Small intestine (tissue), 7 donors: Measurements from ENCODE around the gene FUT1. TPM values are rescaled to one million over a fixed set of nuclear protein-coding genes. Genes with fewer than 3 reads are reported as not detected.
A peak's percentile ranks its signal among the peaks of the same experiment; 100 is the strongest.

Source experiments
- DNase-seq, 2 donors: peaks; one replicate each; pipeline versions ENCODE4 v3.0.0 to v3.0.0-alpha.2; 2013
- FAIRE-seq: peaks from 2 replicates; lab custom pipeline; 2012; peaks lifted over from hg19 to GRCh38; lab: Jason Lieb, UNC
- H3K27ac ChIP-seq, 3 donors: one replicate each; pipeline ENCODE4 v1.5.1; 2013; ENCODE audit warnings: low read length in 2 of 3, mild to moderate bottlenecking in 2 of 3, control low read depth in 1 of 3, inconsistent platforms in 1 of 3, low read depth in 1 of 3, moderate library complexity in 1 of 3
- H3K27me3 ChIP-seq, 3 donors: one replicate each; pipeline ENCODE4 v1.6.1; 2013; ENCODE audit warnings: low read length in 3 of 3, inconsistent platforms in 1 of 3; ENCODE audit not compliant: control insufficient read depth in 3 of 3, insufficient read depth in 3 of 3
- H3K36me3 ChIP-seq, 3 donors: one replicate each; pipeline ENCODE4 v1.6.1; 2013; ENCODE audit warnings: low read length in 3 of 3, inconsistent platforms in 1 of 3, low read depth in 1 of 3, mild to moderate bottlenecking in 1 of 3, moderate library complexity in 1 of 3; ENCODE audit not compliant: control insufficient read depth in 3 of 3, insufficient read depth in 2 of 3
- H3K4me1 ChIP-seq, 3 donors: one replicate each; pipeline ENCODE4 v1.6.1; 2013; ENCODE audit warnings: low read length in 2 of 3, inconsistent platforms in 1 of 3, low read depth in 1 of 3, mild to moderate bottlenecking in 1 of 3, moderate library complexity in 1 of 3; ENCODE audit not compliant: control insufficient read depth in 3 of 3, insufficient read depth in 2 of 3
- H3K4me3 ChIP-seq, 3 donors: one replicate each; pipeline ENCODE4 v1.5.1; 2013; ENCODE audit warnings: low read length in 3 of 3, control low read depth in 1 of 3, inconsistent platforms in 1 of 3, low read depth in 1 of 3, mild to moderate bottlenecking in 1 of 3, moderate library complexity in 1 of 3
- H3K9me3 ChIP-seq, 2 donors: one replicate each; pipeline ENCODE4 v1.6.1; 2013; ENCODE audit warnings: low read depth in 1 of 2, low read length in 1 of 2; ENCODE audit not compliant: control insufficient read depth in 2 of 2, insufficient read depth in 1 of 2
- WGBS, 3 donors: extraction: QIAGEN DNeasy Blood & Tissue Kit; methylation state at CpG; one replicate each; pipeline ENCODE4 v1.1.7; 2013; 5-methylcytosine and 5-hydroxymethylcytosine counted together
- polyA plus RNA-seq, 4 donors: library from polyadenylated mRNA; stranded (reverse) in 3 of 4; unstranded in 1 of 4; fragments of 200-250 nt in 3 of 4; fragments of 120-200 nt in 1 of 4; gene quantifications; one replicate each; pipeline versions ENCODE4 v1.2.1 to v1.2.3, GENCODE V29; 2013
- donor health status: healthy with polysubstance abuse.
- donor health status: control.
- donor health status: control.
- donor health status: Bipolar disorder and iron deficiency.
- donor health status: healthy.

FUT1 gene
- polyA plus RNA-seq, 4 donors: 0.22 to 7.8 (median 1.1) TPM

DNA sequence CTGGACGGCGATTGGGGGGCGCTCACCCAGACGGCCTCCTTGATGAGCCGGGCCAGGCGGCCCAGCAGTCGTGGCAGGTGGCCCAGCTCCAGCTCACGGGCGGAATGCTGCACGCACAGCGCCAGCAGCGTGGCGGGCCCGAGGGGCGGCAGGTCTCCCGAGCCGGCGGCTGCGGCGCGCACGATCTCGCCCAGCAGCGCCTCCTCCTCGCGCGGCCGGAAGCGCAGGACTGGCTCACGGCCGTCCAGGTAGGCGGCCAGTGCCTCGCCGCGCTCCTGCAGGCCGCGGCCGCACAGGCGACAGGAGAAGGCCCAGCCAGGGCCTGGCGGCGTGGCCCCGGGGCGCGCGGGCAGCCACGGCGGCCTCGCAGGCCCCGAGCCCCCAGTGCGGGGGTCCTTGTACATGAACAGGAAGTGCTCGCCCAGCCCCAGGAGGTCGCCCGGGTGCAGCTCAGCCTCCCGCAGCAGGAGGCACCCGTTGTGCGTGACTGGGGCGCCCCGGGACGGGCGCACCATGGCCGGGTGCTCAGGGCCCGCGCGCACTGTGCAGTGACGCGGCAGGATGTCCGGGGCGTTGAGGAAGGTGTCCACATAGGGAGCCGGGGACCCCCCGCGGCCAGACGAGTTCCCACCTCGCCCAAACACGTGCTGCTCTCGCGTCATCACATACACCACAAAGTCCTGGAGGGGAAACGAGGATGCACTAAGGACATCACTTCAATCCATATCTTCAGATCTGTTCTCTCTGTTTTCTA lies 23.4 kb downstream of the FUT1 start:
- Histone ChIP-seq H3K9me3 (peaks cover 0 to 6% of the 10 kb centered on the region in 2 donors), H3K4me3 (no peak overlapping the region), H3K4me1 (no peaks in the 10 kb centered on the region), H3K27me3 (no peaks in the 10 kb centered on the region), H3K27ac (no peak overlapping the region), H3K36me3 (peaks cover 0 to 6% (median 2%) of the 10 kb centered on the region in 3 donors)
- WGBS, 3 donors: 64 to 79% (median 67%) methylated on average over 47 to 77 of the region's 77 CpGs
- FAIRE-seq: no peak
- DNase-seq: peak in 1 of 2 donors; percentile 46

DNA sequence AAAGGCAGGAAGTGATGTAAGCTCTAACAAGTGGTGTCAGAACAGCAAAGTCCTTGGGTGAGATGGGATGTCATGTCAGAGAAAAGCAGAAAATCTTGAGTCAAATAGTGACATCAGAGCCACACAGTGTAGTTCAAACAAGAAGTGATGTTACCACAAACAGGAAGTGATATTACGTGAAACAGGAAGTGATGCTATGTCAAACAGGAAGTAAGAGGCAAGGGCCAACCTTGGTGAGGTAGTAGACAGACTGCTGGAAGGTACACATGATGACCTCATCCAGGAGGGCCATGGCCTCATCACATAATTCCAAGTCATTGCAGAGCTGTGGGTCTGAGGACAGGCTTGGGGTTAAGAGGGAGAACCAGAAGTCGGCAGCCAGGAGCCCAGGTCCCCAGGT lies 25.9 kb downstream of the FUT1 start:
- Histone ChIP-seq H3K27me3 (no peaks in the 10 kb centered on the region), H3K9me3 (peaks cover 0 to 6% of the 10 kb centered on the region in 2 donors), H3K4me3 (no peak overlapping the region), H3K4me1 (no peaks in the 10 kb centered on the region), H3K36me3 (peaks cover 0 to 9% (median 2%) of the 10 kb centered on the region in 3 donors), H3K27ac (peak overlapping the region in 1 of 3 donors; percentile 68)
- no peak for FAIRE-seq
- peak in 1 of 2 donors; percentile 19 for DNase-seq
- 59 to 88% (median 73%) methylated on average over 2 of the region's 2 CpGs for WGBS, 3 donors

DNA sequence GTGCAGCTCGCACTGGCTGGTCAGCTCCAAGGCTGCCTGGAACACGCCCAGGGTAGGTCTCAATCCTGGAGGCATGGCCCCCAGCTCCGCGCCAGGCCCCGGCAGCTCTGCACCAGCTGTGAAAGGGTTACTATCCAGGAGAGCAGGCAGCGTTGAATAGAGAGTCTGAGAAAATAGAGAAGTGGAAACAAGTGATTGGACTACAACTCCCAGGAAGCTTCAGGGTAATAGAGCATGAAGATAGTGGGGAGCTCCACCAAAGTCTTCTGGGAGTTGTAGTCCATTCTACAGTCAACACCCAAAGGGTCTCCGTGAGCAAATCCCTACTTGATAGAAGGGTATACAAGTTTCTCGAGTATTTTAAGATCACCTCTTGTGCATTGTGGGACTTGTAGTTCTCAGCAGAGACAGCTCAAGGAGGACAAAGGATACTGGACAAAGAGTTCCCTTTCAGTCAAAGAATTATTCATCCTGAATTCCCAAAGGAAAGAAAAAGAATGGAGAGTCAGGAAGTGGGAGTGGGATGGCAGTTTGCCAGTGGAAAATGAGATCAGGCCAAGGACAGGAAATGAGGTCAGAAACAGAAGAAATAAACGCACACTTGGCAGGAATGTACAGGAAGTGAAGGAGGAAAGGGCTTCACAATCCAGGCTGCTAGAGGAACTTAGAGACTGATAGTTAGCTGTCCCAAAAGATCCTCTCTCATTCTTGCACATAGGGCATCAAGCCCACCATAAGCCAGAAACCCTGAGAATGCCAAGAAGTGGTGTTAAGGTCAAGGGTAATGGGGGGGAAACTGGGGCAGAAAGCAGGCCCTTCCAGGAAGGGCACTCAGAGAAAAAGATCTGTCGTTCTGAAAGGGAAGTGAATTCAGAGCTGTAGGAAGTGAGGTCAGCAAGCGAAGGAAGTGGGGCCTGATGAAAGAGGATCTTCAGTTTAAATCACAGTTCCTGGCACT lies 27.4 kb downstream of the FUT1 start:
- Histone ChIP-seq H3K4me1 (peaks cover 0 to 4% (median 0%) of the 10 kb centered on the region in 3 donors), H3K36me3 (peaks cover 0 to 9% (median 0%) of the 10 kb centered on the region in 3 donors), H3K4me3 (no peak overlapping the region), H3K27ac (peak overlapping the region in 2 of 3 donors; percentile 39 to 92), H3K9me3 (peaks cover 0 to 6% of the 10 kb centered on the region in 2 donors), H3K27me3 (no peaks in the 10 kb centered on the region)
- DNase-seq: peak; percentile 47 to 66
- no peak for FAIRE-seq
- 41 to 53% (median 44%) methylated on average over 11 of the region's 11 CpGs for WGBS, 3 donors

DNA sequence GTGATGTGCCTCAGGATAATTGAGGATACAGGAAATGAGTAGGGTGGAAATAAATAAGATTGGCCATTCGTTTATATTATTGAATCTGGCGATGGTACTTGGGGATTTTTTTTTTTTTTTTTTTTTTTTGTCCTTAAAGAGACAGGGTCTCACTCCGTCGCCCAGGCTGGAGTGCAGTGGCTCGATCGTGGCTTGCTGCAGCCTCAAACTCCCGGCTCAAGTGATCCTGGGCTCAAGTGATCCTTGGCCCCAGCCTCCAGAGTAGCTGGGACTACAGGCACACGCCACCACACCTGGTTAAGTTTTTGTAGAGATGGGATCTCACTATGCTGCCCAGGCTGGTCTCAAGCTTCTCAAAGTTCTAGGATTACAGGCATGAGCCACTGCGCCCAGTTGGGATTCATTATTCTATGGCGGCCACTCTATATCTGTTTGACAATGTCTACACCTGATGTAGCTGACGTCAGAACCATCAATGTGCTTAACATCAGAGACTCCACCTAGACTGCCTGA lies 30.2 kb downstream of the FUT1 start:
- H3K4me1 ChIP-seq: peaks cover 0 to 24% (median 0%) of the 10 kb centered on the region in 3 donors
- FAIRE-seq (no peak), DNase-seq (no peak)
- no peak overlapping the region for H3K4me3 ChIP-seq
- peaks cover 0 to 9% (median 0%) of the 10 kb centered on the region in 3 donors for H3K36me3 ChIP-seq
- 81 to 84% (median 83%) methylated on average over 11 of the region's 11 CpGs for WGBS, 3 donors
- H3K27ac ChIP-seq: no peak overlapping the region
- H3K27me3 ChIP-seq: no peaks in the 10 kb centered on the region
- peaks cover 0 to 6% of the 10 kb centered on the region in 2 donors for H3K9me3 ChIP-seq

DNA sequence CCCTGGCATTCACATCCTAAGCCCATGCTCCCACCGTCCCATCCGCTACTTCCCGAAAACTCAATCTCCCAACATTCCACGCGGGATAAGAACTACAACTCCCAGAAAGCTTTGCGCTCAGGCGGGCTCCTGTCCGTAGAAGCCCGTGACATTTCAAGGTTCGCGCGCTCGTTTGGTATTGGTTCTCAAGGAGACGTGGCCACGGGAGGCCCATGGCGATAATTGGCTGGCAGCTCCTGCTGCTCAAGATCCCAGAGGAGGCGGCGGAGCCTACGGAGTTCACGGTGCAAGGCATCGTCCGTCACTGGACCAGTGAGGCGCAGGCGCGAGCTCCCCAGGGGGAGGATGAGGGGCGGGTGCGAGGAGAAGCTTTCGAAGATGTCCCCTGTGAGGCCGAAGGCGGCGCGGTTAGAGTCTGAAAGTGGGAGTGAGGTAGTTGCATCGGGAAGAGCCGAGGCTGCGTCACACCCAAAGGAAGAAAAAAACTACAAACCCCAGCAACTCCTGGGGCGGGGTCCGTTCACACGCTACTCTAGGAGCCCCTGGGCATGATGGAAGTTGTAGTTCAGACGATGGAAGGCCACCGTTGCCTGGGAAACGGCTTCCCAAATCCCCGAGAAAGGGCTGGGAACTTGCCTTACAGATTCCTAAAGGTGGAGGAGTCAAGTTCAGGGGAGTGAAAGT lies 31.7 kb downstream of the FUT1 start:
- peaks cover 0 to 36% (median under 1%) of the 10 kb centered on the region in 3 donors for H3K4me1 ChIP-seq
- WGBS, 3 donors: 1 to 14% (median 3%) methylated on average over 42 of the region's 42 CpGs
- no peak for FAIRE-seq
- peak overlapping the region; percentile 67 to 86 (median 84) for H3K27ac ChIP-seq
- H3K27me3 ChIP-seq: no peaks in the 10 kb centered on the region
- peak overlapping the region; percentile 21 to 56 (median 48) for H3K4me3 ChIP-seq
- peak; percentile 100 for DNase-seq
- peaks cover 0 to 6% of the 10 kb centered on the region in 2 donors for H3K9me3 ChIP-seq
- peaks cover 0 to 5% (median 0%) of the 10 kb centered on the region in 3 donors for H3K36me3 ChIP-seq

DNA sequence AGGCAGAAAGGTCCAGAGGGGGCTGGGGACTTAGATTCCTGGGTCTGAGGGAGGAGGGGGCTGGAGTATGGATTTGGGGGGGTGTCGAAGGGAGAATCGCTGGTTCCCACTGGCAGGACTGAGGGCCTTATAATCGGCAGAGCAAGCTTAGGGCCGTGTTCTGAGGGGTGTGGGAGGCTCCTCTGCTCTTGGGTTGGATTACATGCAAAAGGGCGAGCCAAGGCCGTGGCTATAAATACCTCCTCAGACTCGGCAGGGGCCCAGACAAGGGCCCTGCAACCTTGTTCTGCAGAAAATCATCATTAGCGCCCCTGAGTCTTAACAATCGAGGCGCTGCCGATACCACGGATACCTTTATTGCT lies 32.2 kb downstream of the FUT1 start:
- peaks cover 0 to 41% (median 5%) of the 10 kb centered on the region in 3 donors for H3K4me1 ChIP-seq

DNA sequence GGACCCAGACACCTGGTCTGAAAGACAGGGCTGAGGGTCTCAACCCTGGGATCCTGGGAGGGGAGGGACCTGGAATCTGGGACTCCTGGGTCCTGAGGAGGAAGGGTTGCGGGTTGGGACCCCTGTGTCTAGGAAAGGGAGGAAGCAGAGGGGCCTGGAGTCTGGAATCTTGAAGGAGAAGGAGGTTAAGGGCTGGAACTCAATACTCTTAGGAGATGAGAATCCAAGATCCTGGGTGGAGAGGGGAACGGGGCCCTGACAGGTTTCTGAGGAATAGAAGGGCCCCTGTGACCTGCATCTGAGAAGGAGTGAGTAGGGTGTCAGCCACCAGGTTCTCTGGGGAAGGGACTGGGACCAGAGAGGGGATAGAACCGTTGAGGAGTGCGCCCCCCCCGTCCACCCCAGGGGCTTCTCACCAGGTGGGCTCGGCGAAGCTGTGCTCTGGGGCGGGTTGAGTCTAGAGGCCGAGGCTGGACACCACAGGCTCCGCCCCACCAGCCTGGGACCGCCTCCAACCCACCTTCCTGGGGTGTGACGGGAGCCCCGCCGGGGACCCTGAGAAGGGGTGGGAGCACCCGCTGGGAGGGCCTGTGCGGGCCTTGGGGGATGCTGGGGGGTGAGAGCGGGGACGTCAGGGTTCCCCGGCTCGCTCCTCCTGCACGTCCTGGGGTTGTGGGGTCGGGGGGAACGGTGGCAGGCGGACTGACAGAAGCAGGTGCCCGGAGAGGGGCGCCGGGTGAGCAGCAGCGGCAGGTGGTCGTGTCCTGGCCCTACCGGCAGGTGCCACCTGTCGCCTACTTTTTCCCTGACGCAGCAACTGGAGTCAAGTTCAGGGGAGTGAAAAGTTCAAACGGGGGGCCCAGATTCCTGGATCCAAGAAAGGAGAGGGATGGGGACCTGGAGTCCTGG lies 32.9 kb downstream of the FUT1 start, which contains the start of gene MAMSTR:
Gene MAMSTR (minus strand): TSS at position 463 of the 909 bp plus-strand sequence. CDS start 694 bp downstream, outside the sequence.
- no peaks in the 10 kb centered on the region for H3K9me3 ChIP-seq
- peaks cover 0 to 12% (median 0%) of the 10 kb centered on the region in 3 donors for H3K36me3 ChIP-seq
- H3K27ac ChIP-seq: peak within 1 kb of the TSS in 2 of 3 donors; percentile 84 to 86
- H3K27me3 ChIP-seq: no peaks in the 10 kb centered on the region
- peak in 1 of 2 donors; percentile 54 for DNase-seq
- H3K4me3 ChIP-seq: peak within 1 kb of the TSS in 1 of 3 donors; percentile 56
- 60 to 72% (median 66%) methylated on average over 30 to 33 of the region's 33 CpGs for WGBS, 3 donors
- no peak for FAIRE-seq
- peaks cover 0 to 47% (median 8%) of the 10 kb centered on the region in 3 donors for H3K4me1 ChIP-seq

More for the DNA sequence above, 32.2 kb downstream of the FUT1 start:
- Histone ChIP-seq H3K27ac (peak overlapping the region in 2 of 3 donors; percentile 84 to 86), H3K4me3 (peak overlapping the region in 1 of 3 donors; percentile 56), H3K36me3 (peaks cover 0 to 8% (median 0%) of the 10 kb centered on the region in 3 donors), H3K9me3 (peaks cover 0 to 6% of the 10 kb centered on the region in 2 donors), H3K27me3 (no peaks in the 10 kb centered on the region)
- FAIRE-seq: no peak
- WGBS, 3 donors: 9 to 24% (median 19%) methylated on average over 12 of the region's 12 CpGs
- DNase-seq: no peak
